Neural progenitor cell (in vitro differentiated cells): ENCODE results near the gene SLC29A1.

Source experiments
- CTCF ChIP-seq: fragments of 200-600 bp; sonication (generic); IDR thresholded peaks from 2 replicates; pipeline ENCODE4 v1.5.1; 2017; ENCODE audit warnings: antibody characterized with exemption, mild to moderate bottlenecking
- EZH2phosphoT487 ChIP-seq: fragments of 200-600 bp; sonication (generic); IDR thresholded peaks from 2 replicates; pipeline ENCODE4 v1.6.1; 2017; ENCODE audit warnings: antibody characterized with exemption

DNA sequence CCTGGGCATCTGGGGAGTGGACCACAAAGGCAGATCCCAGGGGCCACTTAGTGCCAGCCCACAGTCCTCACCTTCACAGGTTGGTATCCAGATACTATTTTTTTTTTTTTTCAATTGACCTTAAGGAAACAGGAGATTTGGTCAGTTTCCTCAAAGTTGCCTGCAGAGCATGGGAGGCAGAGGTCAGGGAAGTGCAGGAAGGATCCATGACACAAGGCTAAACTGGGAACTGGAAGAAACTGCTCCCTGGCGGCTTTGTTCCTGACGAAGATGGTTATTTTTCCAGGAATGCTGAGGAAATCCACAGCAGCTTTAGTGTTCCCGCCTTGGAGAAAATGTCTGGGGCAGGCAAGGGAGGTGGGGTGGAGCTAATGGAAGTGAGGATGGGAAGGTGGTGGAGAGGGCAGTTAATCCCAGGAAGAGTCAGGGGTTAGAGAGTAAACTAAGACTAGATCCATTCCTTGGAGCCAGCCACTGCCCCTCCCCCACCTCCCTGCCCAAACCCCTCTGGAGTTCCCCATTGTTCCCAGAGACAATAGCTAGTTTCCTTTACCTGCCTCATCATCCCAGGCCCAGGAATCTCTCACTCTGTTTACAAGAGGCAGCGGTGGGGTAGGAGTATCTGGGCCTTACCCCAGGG is 20.9 kb upstream of the SLC29A1 start:
- TF ChIP-seq CTCF (no peak), EZH2phosphoT487 (no peak)
